Measurements from ENCODE around the gene CLIP2. TPM values are rescaled to one million over a fixed set of nuclear protein-coding genes. Genes with fewer than 3 reads are reported as not detected.
"Not testable (repeated sequence)": the region's sequence is repeated elsewhere in the genome, so short reads cannot be mapped to it uniquely, and the experiment has no call there.

Gene CLIP2
- total RNA-seq, 1 donor from 2014 or later, result 1.2 TPM

DNA sequence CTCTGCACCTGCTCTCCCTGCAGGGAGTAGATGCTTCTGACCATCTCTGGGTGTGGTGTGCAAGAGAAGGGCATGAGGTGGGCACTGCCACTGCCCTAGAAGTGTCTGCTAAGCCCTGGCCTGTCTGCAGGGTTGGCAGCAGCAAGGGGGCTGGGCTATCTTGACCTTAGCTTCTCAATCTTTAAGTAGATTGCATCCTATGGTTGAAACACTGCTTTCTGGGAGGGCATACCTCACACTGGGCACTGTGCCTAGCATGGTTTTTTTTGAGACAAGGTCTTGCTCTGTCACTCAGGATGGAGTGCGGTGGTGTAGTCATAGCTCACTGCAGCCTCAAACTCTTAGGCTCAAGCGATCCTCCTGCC is 54.9 kb downstream of the CLIP2 start:
- H3K4me1 Mint-ChIP-seq, result no peaks in the 10 kb centered on the region

DNA sequence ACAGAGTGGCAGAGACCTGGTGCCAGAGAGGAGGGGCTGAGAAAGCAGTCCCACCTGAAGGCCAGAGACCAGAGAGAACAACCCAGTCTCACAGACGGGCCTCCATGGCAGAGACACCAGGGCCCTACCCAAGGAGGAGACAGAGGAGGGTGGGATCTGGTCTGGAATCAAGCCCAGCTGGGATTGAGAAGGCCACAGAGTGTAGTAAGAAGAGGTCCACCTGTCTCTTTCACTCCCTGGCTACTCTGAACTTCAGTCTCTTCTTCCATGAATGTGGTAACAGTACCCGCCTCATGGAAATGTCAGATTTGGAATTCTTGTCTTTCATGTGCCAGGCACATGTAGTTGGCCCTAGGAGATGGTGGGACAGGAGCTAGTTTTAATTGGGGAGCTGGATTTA is 55.6 kb downstream of the CLIP2 start:
- Mint-ChIP-seq H3K4me1 (no peaks in the 10 kb centered on the region), H3K36me3 (ENCODE audit: low read depth) (no peaks in the 10 kb centered on the region), H3K4me3 (no peak overlapping the region), H3K27me3 (no peaks in the 10 kb centered on the region), H3K9me3 (no peaks in the 10 kb centered on the region), H3K27ac (no peak overlapping the region)
- intact Hi-C loops (cut with micrococcal nuclease), result no loop called here
- DNase-seq, result no peak

More for the DNA sequence above, 54.9 kb downstream of the CLIP2 start:
- Mint-ChIP-seq H3K4me3 (no peak overlapping the region), H3K9me3 (no peaks in the 10 kb centered on the region), H3K27me3 (no peaks in the 10 kb centered on the region), H3K36me3 (ENCODE audit: low read depth) (no peaks in the 10 kb centered on the region), H3K27ac (no peak overlapping the region)
- DNase-seq, result no peak
- intact Hi-C loops (cut with micrococcal nuclease), result no loop called here

DNA sequence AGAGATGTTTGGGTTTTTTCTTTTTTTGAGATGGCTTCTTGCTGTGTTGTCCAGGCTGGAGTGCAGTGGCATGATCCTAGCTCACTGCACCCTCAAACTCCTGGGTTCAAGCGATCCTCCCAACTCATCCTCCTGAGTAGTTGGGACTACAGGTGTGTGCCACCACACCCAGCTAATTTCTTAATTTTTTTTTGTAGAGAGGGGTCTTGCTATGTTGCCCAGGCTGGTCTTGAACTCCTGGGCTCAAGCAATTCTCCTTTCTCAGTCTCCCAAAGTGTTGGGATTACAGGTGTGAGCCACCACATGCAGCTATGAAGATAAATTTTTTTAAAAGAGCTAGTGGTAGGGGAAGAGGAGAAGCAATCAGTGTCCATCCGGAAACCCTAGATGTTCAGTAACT is 56.8 kb downstream of the CLIP2 start:
- no peaks in the 10 kb centered on the region for H3K9me3 Mint-ChIP-seq
- no peaks in the 10 kb centered on the region for H3K27me3 Mint-ChIP-seq
- H3K4me1 Mint-ChIP-seq, result no peaks in the 10 kb centered on the region
- H3K4me3 Mint-ChIP-seq, result no peak overlapping the region
- H3K27ac Mint-ChIP-seq, result no peak overlapping the region
- DNase-seq, result no peak
- H3K36me3 Mint-ChIP-seq (ENCODE audit: low read depth), result no peaks in the 10 kb centered on the region
- intact Hi-C loops (cut with micrococcal nuclease), result no loop called here

GRCh38 chr7:74349621-74350020 is 60.4 kb downstream of the CLIP2 start:
- intact Hi-C loops (cut with micrococcal nuclease), result no loop called here
- H3K9me3 Mint-ChIP-seq, result no peaks in the 10 kb centered on the region
- no peak overlapping the region for H3K4me3 Mint-ChIP-seq
- no peaks in the 10 kb centered on the region for H3K36me3 Mint-ChIP-seq (ENCODE audit: low read depth)
- no peaks in the 10 kb centered on the region for H3K27me3 Mint-ChIP-seq
- H3K27ac Mint-ChIP-seq, result no peak overlapping the region
- no peak for DNase-seq
- no peaks in the 10 kb centered on the region for H3K4me1 Mint-ChIP-seq

- no peak overlapping the region for H3K4me3 Mint-ChIP-seq
- no peak for DNase-seq
- H3K4me1 Mint-ChIP-seq, result no peaks in the 10 kb centered on the region
- H3K27ac Mint-ChIP-seq, result no peak overlapping the region
- no peaks in the 10 kb centered on the region for H3K9me3 Mint-ChIP-seq
- H3K27me3 Mint-ChIP-seq, result no peaks in the 10 kb centered on the region
- intact Hi-C loops (cut with micrococcal nuclease), result no loop called here
- H3K36me3 Mint-ChIP-seq (ENCODE audit: low read depth), result no peaks in the 10 kb centered on the region
These were observed 61.5 kb downstream of the CLIP2 start for GRCh38 chr7:74350751-74351150.

DNA sequence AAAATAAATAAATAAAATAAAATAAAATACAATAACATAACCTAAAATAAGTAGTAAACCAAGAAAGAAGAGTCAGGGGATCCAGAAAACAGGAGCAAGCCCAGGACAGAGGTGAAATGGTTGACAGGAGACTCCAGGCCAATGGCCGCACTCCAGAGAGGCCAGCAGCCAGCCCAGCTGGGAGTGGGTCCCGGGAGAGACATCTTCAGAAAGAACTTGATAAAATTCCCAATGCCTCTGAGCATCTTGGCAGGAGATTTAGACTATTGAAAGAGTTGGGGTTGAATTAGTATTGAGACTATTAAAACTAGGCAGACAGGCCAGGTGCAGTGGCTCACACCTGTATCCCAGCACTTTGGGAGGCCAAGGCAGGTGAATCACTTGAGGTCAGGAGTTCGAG is 62.6 kb downstream of the CLIP2 start:
- H3K9me3 Mint-ChIP-seq, result no peaks in the 10 kb centered on the region

DNA sequence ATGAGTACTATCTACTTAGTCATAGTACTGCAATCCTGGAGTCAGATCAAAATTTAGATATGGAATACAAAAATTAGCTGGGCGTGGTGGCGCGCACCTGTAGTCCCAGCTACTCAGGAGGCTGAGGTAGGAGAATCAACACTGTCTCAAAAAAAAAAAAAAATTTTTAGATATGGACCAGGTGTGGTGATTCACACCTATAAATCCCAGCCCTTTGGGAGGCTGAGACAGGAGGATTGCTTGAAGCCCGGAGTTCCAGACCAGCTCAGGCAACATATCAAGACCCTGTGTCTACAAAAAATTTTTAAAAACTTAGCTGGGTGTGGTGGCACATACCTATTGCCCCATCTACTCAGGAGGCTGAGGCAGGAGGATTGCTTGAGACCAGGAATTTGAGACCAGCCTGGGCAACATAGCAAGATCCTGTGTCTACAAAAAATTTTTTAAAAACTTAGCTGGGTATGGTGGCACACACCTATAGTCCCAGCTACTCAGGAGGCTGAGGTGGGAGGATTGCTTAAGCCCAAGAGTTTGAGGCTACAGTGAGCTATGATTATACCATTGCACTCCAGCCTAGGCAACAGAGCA is 63.4 kb downstream of the CLIP2 start:
- H3K4me1 Mint-ChIP-seq; H3K27ac Mint-ChIP-seq; DNase-seq; H3K36me3 Mint-ChIP-seq (ENCODE audit: low read depth); H3K9me3 Mint-ChIP-seq; H3K27me3 Mint-ChIP-seq; intact Hi-C loops (cut with micrococcal nuclease); H3K4me3 Mint-ChIP-seq: not testable (repeated sequence)

More for the DNA sequence above, 62.6 kb downstream of the CLIP2 start:
- no peaks in the 10 kb centered on the region for H3K27me3 Mint-ChIP-seq
- DNase-seq, result no peak
- H3K4me3 Mint-ChIP-seq, result no peak overlapping the region
- H3K4me1 Mint-ChIP-seq, result no peaks in the 10 kb centered on the region
- H3K36me3 Mint-ChIP-seq (ENCODE audit: low read depth), result no peaks in the 10 kb centered on the region
- intact Hi-C loops (cut with micrococcal nuclease), result no loop called here
- no peak overlapping the region for H3K27ac Mint-ChIP-seq

- Mint-ChIP-seq H3K36me3 (ENCODE audit: low read depth) (no peaks in the 10 kb centered on the region), H3K4me1 (no peaks in the 10 kb centered on the region), H3K27me3 (no peaks in the 10 kb centered on the region), H3K4me3 (no peak overlapping the region), H3K9me3 (no peaks in the 10 kb centered on the region), H3K27ac (no peak overlapping the region)
- no peak for DNase-seq
- intact Hi-C loops (cut with micrococcal nuclease), result no loop called here
These were observed 64.8 kb downstream of the CLIP2 start for GRCh38 chr7:74354009-74354408.

DNA sequence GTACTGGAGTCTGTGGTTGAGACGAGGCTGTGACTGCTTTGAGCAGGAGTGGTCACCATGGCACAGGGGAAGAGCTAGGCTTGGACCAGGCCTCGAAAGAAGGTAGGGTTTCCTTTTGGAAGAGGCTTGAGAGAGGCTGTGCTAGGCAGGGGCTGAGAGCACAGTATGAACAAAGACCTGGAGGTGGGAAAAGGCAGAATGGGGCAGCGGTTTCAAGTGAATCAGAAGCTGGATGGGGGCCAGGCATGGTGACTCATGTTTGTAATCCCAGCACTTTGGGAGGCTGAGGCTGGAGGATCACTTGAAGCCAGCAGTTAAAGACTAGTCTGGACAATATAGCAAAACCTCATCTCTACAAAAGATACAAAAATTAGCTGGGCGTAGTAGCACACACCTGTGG is 65.9 kb downstream of the CLIP2 start:
- no peaks in the 10 kb centered on the region for H3K4me1 Mint-ChIP-seq
- intact Hi-C loops (cut with micrococcal nuclease), result no loop called here

GRCh38 chr7:74356589-74357315 is 67.5 kb downstream of the CLIP2 start:
- H3K4me3 Mint-ChIP-seq, result no peak overlapping the region
- H3K27me3 Mint-ChIP-seq, result no peaks in the 10 kb centered on the region
- no peaks in the 10 kb centered on the region for H3K4me1 Mint-ChIP-seq
- intact Hi-C loops (cut with micrococcal nuclease), result no loop called here
- H3K9me3 Mint-ChIP-seq, result no peaks in the 10 kb centered on the region
- DNase-seq, result no peak
- no peak overlapping the region for H3K27ac Mint-ChIP-seq
- no peaks in the 10 kb centered on the region for H3K36me3 Mint-ChIP-seq (ENCODE audit: low read depth)

More for the DNA sequence above, 65.9 kb downstream of the CLIP2 start:
- no peaks in the 10 kb centered on the region for H3K27me3 Mint-ChIP-seq
- H3K4me3 Mint-ChIP-seq, result no peak overlapping the region
- no peaks in the 10 kb centered on the region for H3K36me3 Mint-ChIP-seq (ENCODE audit: low read depth)
- H3K9me3 Mint-ChIP-seq, result no peaks in the 10 kb centered on the region
- no peak for DNase-seq
- H3K27ac Mint-ChIP-seq, result no peak overlapping the region

- Mint-ChIP-seq H3K36me3 (ENCODE audit: low read depth) (no peaks in the 10 kb centered on the region), H3K4me1 (no peaks in the 10 kb centered on the region), H3K27ac (no peak overlapping the region), H3K9me3 (no peaks in the 10 kb centered on the region), H3K27me3 (no peaks in the 10 kb centered on the region), H3K4me3 (no peak overlapping the region)
- intact Hi-C loops (cut with micrococcal nuclease), result no loop called here
- DNase-seq, result no peak
These were observed 70.8 kb downstream of the CLIP2 start for GRCh38 chr7:74360008-74360407.

- no peak for DNase-seq
- intact Hi-C loops (cut with micrococcal nuclease), result no loop called here
- Mint-ChIP-seq H3K36me3 (ENCODE audit: low read depth) (no peaks in the 10 kb centered on the region), H3K27ac (no peak overlapping the region), H3K9me3 (no peaks in the 10 kb centered on the region), H3K4me3 (no peak overlapping the region), H3K4me1 (no peaks in the 10 kb centered on the region), H3K27me3 (no peaks in the 10 kb centered on the region)
These were observed 73.1 kb downstream of the CLIP2 start for GRCh38 chr7:74362266-74362665.

DNA sequence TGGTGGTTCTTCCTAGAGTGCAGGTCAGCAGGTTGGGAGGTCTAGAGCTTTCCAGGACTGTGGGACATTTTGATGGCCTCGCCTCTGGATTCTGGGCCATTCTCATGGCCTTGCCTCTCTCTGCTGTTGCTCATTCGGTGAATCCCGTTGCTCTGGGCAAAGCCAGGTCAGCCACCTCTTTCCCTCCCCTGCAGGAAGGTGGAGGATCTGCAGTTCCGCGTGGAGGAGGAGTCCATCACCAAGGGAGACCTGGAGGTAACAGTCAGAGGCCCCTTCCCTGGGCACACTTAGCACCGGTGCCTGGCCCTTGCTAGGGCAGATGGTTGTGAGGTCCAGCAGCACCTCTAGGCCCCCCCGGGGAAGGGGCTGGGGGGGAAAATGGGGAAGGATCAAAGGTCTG is 74.9 kb downstream of the CLIP2 start:
- no peaks in the 10 kb centered on the region for H3K36me3 Mint-ChIP-seq (ENCODE audit: low read depth)
- H3K4me3 Mint-ChIP-seq, result no peak overlapping the region
- no peak for DNase-seq
- intact Hi-C loops (cut with micrococcal nuclease), result no loop called here
- H3K27ac Mint-ChIP-seq, result no peak overlapping the region
- no peaks in the 10 kb centered on the region for H3K9me3 Mint-ChIP-seq
- no peaks in the 10 kb centered on the region for H3K27me3 Mint-ChIP-seq
- no peaks in the 10 kb centered on the region for H3K4me1 Mint-ChIP-seq

DNA sequence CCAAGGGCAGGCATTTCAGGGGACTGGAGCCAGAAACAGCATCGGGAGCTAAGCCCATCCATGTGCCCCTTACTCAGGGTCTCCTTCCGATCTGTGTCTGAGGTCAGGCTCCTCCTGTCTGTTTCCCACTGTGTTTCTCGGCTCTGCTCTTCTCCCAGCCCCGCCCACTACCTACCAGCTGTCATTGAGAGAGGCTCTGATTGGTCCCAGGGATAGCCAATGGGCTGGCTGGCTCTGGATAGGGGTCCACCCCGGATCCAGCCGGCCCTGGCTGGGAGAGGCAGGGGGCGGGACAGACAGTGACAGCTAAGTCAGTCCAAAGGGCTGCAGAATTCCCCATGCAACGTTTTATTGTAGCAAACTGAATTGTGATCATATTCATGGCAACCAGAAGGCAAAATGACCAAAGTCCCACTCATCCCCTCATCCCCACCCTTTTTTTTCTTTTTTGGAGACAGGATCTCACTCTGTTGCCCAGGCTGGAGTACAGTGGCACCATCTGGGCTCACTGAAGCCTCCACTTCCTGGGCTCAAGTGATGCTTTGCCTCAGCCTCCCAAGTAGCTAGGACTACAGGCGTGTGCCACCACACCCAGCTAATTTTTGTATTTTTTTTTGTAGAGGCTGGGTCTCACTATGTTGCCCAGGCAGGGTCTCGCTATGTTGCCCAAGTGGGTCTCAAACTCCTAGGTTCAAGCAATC is 76.3 kb downstream of the CLIP2 start:
- H3K4me3 Mint-ChIP-seq, result no peak overlapping the region
- H3K27me3 Mint-ChIP-seq, result no peaks in the 10 kb centered on the region
- no peaks in the 10 kb centered on the region for H3K36me3 Mint-ChIP-seq (ENCODE audit: low read depth)
- H3K4me1 Mint-ChIP-seq, result no peaks in the 10 kb centered on the region
- H3K9me3 Mint-ChIP-seq, result no peaks in the 10 kb centered on the region
- H3K27ac Mint-ChIP-seq, result no peak overlapping the region
- DNase-seq, result no peak
- intact Hi-C loops (cut with micrococcal nuclease), result no loop called here

Data from activated CD4-positive, alpha-beta T cell treated with anti-CD3 and anti-CD28 coated beads, Interleukin-2, amount 10 ng/mL, durations not matched to agents 24 days and 14 days (primary cell).